AG04450 (cell line): ENCODE results near the gene PCDH18. TPM values are rescaled to one million over a fixed set of nuclear protein-coding genes. Genes with fewer than 3 reads are reported as not detected.

Experiments
- CTCF ChIA-PET: fragments of 300-600, 350-600 bp; formaldehyde crosslinking; extraction: SDS; loops from one replicate; lab custom pipeline; 2022; ENCODE audit warnings: antibody characterized with exemption, inconsistent platforms; lab: Charles Lee
- POLR2A ChIA-PET: fragments of 350-600 bp; formaldehyde crosslinking; extraction: SDS; loops from one replicate; lab custom pipeline; 2021; ENCODE audit warnings: antibody characterized with exemption, inconsistent platforms; lab: Yijun Ruan, JAX
- DNase-seq: peaks from one replicate; pipeline ENCODE4 v3.0.0-alpha.2; 2011; ENCODE audit warnings: low read depth, low spot score
- H3K27ac ChIP-seq: one replicate; pipeline ENCODE4 v1.5.1; 2012; ENCODE audit warnings: low read depth, low read length, control low read depth
- H3K27me3 ChIP-seq: one replicate; pipeline ENCODE4 v1.6.0; 2012; ENCODE audit warnings: low read length; ENCODE audit not compliant: control insufficient read depth, insufficient read depth
- H3K4me3 ChIP-seq: 2 replicates; pipeline ENCODE4 v1.5.1; 2011; ENCODE audit warnings: mild to moderate bottlenecking, low read depth, low read length, control low read depth
- H3K9me3 ChIP-seq: 2 replicates; pipeline ENCODE4 v1.5.1; 2012; ENCODE audit warnings: low read length; ENCODE audit not compliant: control insufficient read depth, insufficient read depth
- CTCF ChIP-seq: IDR thresholded peaks from 2 replicates; pipeline ENCODE4 v1.5.1; 2011; ENCODE audit warnings: low read depth, low read length, control low read depth, inconsistent platforms
- polyA plus RNA-seq: library from polyadenylated mRNA; depleted of rRNA; stranded (reverse); fragments of >200 nt; gene quantifications from 2 replicates; pipeline ENCODE4 v1.2.3, GENCODE V29; 2011

The PCDH18 gene
- polyA plus RNA-seq, 1 experiment = 255 TPM

- no peak for DNase-seq
- TF ChIP-seq CTCF = no peak
- CTCF ChIA-PET = interaction anchor here (0.6 kb wide), 1 partner anchor 890 kb away, joined by 4 read pairs; no protein-coding TSS in a partner anchor
Measured at GRCh38 chr4:137471461-137471860, 60.8 kb downstream of the PCDH18 start.

GRCh38 chr4:137470806-137471205, 61.5 kb downstream of the PCDH18 start:
- POLR2A ChIA-PET = no interaction called here
- H3K9me3 ChIP-seq = no peaks in the 10 kb centered on the region
- H3K27me3 ChIP-seq = no peaks in the 10 kb centered on the region
- no peak overlapping the region for H3K27ac ChIP-seq
- CTCF ChIA-PET = no interaction called here
- no peak overlapping the region for H3K4me3 ChIP-seq
- no peak for TF ChIP-seq CTCF
- DNase-seq = no peak

More at GRCh38 chr4:137471461-137471860, 60.8 kb downstream of the PCDH18 start:
- POLR2A ChIA-PET = no interaction called here
- Histone ChIP-seq H3K4me3 (no peak overlapping the region), H3K27me3 (no peaks in the 10 kb centered on the region), H3K9me3 (no peaks in the 10 kb centered on the region), H3K27ac (no peak overlapping the region)
